ENCODE measurements around the gene THSD4.

DNA sequence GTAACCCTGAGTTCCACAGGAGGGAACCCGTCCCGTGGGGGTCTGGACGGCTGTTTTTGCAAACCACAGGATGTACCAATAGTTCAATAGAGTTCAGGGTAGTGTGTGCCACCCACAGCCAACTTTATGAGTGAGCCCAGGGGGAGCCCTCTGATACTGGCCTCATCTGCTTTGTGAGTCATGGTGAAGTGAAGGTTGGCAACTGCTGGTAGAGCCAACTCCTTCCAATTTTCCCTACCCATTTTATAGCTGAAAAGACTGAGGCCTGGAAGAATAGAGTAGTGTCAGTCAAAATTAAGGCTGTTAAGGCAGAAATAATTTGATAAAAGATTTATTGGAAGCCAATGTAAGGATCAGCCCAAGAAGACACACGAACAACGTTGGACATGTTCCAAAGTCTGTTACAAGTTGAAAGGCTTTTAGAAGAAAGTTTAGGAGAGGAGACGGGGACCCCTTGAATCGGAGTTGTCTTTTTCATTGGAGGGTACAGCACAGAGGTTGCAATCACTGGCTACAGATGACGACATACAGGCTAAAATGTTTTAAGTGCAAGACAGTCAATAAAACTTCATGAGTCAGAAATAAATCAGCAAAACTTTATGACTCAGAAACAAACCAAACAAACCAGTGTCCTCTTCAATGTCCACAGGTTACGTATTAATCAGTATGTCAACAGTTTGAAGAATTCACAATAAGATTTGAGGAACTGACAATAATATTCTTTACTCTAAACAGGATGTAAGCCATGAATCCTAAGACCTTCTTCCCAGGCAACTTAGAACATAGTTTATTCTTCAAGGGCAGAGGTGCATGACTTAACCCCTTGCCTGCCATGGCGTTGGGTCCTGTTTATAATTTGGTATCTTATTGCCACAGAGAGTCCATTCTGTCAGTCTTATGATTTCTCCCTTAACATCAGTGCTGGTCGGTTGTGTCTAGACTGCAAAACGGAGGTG lies 632.1 kb downstream of the THSD4 start:
- TF ChIP-seq POLR2A (IDR thresholded peaks at IDR 0.05), result no peak
- TF ChIP-seq CTCF (IDR thresholded peaks at IDR 0.05), result no peak
- no peak for TF ChIP-seq EP300 (IDR thresholded peaks at IDR 0.05)

All from suprapubic skin (tissue), 3 donors.